Stimulated activated naive CD8-positive, alpha-beta T cell treated with anti-CD3 and anti-CD28 coated beads, Interleukin-15, amount 100 ng/mL, for 72 hours (primary cell): ENCODE results near the gene SYDE2.
"Not testable (repeated sequence)": the region's sequence is repeated elsewhere in the genome, so short reads cannot be mapped to it uniquely, and the experiment has no call there.

Experiments
- ATAC-seq: fragments of 150-1000 bp; cut with Tn5 transposase; 2 replicates; pipeline ENCODE4 v1.10.0; 2021; ENCODE audit warnings: mild to moderate bottlenecking, moderate library complexity
- DNase-seq, 2 donors: peaks; one replicate each; pipeline ENCODE4 v3.0.0; 2021 to 2022
- H3K27ac Mint-ChIP-seq, 2 donors: one replicate each; pipeline ENCODE4 v1.8.0; 2022; ENCODE audit warnings: mild to moderate bottlenecking in 2 of 2, mixed read lengths in 2 of 2, moderate library complexity in 2 of 2
- H3K27me3 Mint-ChIP-seq: one replicate; pipeline ENCODE4 v1.8.0; 2022; ENCODE audit warnings: mixed read lengths
- H3K4me1 Mint-ChIP-seq: one replicate; pipeline ENCODE4 v1.8.0; 2022; ENCODE audit warnings: mild to moderate bottlenecking, mixed read lengths
- H3K4me3 Mint-ChIP-seq, 2 donors: one replicate each; pipeline ENCODE4 v1.8.0; 2022; ENCODE audit warnings: mild to moderate bottlenecking in 2 of 2, mixed read lengths in 2 of 2, moderate library complexity in 1 of 2
- H3K9me3 Mint-ChIP-seq, 2 donors: one replicate each; pipeline ENCODE4 v1.8.0; 2022; ENCODE audit warnings: mixed read lengths in 2 of 2

The SYDE2 gene

DNA sequence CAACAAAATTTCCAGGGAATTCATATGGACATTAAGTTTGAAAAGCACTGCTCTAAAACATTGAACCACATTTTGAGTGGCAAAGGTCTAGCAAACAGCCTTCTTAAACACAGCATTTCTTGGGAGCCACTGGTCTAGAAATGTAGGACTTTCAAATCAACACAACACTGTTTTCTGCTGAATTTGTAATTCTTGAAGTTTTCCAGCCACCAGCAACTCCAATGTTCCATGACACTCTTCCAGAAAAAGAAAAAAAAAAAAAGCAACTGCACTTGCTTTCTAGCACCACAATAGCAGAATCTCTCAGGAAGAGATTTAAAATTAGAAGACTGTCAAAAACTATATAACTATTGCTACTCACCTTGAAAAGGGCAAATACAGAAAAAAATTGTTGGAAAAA, 4.5 kb downstream of the SYDE2 start:
- H3K9me3 Mint-ChIP-seq = no peaks in the 10 kb centered on the region
- no peak overlapping the region for H3K27ac Mint-ChIP-seq
- ATAC-seq (no peak), DNase-seq (no peak)
- H3K27me3 Mint-ChIP-seq = no peaks in the 10 kb centered on the region
- H3K4me3 Mint-ChIP-seq = no peak overlapping the region
- H3K4me1 Mint-ChIP-seq = peaks cover 34% of the 10 kb centered on the region

DNA sequence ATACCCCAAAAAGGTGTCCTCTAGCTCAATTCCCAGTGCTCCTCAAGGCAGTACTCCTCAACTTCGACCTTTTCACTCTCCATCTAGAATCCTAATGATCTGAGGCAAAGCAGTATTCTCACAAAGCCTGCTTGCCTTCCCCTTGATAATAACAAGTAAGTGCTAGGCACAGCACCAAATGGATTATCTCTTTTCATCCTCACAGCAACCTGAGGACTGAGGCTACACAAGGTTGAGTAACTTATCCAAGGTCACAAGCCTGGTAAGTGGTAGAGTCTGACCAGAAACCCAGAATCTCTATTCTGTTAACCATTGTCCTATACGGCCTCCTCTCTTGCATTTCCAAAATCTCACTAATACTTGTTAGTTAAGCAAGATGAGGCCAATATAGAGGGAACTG, 5.1 kb downstream of the SYDE2 start:
- ATAC-seq (no peak), DNase-seq (no peak)
- Mint-ChIP-seq H3K9me3 (no peaks in the 10 kb centered on the region), H3K27me3 (no peaks in the 10 kb centered on the region), H3K4me3 (no peak overlapping the region), H3K27ac (no peak overlapping the region), H3K4me1 (peaks cover 34% of the 10 kb centered on the region)

DNA sequence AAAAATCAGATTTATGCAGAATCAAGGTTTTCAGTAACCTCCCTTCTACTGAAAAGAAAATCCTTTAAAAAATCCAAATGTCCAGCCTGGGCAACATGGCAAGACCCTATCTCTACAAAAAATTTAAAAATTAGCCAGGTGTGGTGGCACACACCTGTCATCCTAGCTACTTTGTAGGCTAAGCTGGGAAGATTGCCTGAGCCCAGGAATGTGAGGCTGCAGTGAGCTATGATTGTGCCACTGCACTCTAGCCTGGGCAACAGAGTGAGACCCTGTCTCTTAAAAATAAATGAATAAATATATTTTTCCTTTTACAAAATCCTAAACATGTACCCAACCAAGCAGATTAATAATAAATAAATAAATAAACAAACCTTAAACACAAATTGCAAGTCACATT, 8.7 kb downstream of the SYDE2 start:
- peaks cover 23% of the 10 kb centered on the region for H3K4me1 Mint-ChIP-seq
- DNase-seq, H3K4me3 Mint-ChIP-seq, H3K27me3 Mint-ChIP-seq, H3K9me3 Mint-ChIP-seq, ATAC-seq, H3K27ac Mint-ChIP-seq: not testable (repeated sequence)

DNA sequence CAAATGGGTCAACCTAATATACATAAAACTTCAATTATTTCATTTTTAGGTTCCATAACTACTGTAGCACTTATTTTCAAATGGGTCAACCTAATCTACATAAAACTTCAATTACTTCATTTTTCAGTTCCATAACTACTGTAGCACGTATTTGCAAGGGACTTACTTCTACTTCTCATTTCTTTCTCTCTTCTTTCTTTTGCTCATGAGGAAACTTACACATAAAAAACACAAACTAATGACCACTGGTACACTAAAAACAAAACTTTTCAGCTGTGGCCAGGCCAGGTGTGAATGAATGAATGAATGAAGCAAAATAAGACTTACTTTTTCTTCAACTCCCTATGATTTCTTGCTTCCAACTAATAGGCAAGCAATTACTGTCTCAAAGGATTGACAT, 11.7 kb downstream of the SYDE2 start:
- no peak overlapping the region for H3K4me3 Mint-ChIP-seq
- DNase-seq = no peak
- H3K4me1 Mint-ChIP-seq = peaks cover 16% of the 10 kb centered on the region
- ATAC-seq = no peak
- peak overlapping the region in 1 of 2 donors; percentile 61 for H3K27ac Mint-ChIP-seq
- no peaks in the 10 kb centered on the region for H3K27me3 Mint-ChIP-seq
- H3K9me3 Mint-ChIP-seq = no peaks in the 10 kb centered on the region

DNA sequence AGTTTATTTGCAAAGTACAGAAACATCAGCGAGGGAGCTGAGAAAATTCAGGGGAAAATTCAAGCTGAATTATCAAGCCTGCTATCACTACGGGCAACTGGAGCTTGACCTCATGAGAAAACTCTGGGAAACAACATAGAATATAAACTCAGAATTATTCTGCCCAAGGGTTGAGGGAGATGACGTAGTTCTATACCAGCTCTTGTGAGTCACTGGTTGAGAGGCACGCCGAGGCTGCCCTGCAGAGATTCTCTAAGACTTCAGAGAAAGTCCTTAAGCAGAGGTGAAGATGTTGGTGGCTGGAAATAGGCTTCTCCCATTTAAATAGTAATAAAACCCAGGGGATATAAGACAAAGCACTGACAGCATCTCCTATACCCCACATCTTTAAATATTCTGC, 12.3 kb downstream of the SYDE2 start:
- Mint-ChIP-seq H3K9me3 (no peaks in the 10 kb centered on the region), H3K27me3 (no peaks in the 10 kb centered on the region), H3K4me1 (peaks cover 16% of the 10 kb centered on the region), H3K4me3 (no peak overlapping the region), H3K27ac (no peak overlapping the region)
- no peak for ATAC-seq
- no peak for DNase-seq

DNA sequence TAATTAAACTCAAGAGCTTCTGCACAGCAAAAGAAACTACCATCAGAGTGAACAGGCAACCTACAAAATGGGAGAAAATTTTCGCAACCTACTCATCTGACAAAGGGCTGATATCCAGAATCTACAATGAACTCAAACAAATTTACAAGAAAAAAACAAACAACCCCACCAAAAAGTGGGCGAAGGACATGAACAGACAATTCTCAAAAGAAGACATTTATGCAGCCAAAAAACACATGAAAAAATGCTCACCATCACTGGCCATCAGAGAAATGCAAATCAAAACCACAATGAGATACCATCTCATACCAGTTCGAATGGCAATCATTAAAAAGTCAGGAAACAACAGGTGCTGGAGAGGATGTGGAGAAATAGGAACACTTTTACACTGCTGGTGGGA, 13.8 kb downstream of the SYDE2 start:
- ATAC-seq, H3K27ac Mint-ChIP-seq, H3K4me1 Mint-ChIP-seq, DNase-seq, H3K4me3 Mint-ChIP-seq, H3K9me3 Mint-ChIP-seq, H3K27me3 Mint-ChIP-seq: not testable (repeated sequence)

DNA sequence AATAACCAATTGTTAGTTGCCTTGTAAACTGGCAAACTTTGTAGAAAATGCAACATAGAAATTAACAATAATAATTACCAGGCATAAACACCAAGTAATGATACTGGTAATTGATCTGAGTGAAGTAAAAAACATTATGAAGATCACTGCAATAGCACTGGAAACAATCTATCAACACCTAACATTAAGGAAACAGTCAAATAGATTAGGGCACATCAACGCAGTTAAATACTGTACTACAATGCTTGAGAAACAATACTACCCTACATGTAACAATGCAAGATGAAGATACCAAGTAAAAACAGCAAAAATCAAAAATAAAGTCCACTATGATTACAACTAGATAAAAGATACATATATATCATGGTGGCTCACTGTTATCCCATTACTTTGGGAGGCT, 16.6 kb downstream of the SYDE2 start:
- H3K4me1 Mint-ChIP-seq = peaks cover 20% of the 10 kb centered on the region

DNA sequence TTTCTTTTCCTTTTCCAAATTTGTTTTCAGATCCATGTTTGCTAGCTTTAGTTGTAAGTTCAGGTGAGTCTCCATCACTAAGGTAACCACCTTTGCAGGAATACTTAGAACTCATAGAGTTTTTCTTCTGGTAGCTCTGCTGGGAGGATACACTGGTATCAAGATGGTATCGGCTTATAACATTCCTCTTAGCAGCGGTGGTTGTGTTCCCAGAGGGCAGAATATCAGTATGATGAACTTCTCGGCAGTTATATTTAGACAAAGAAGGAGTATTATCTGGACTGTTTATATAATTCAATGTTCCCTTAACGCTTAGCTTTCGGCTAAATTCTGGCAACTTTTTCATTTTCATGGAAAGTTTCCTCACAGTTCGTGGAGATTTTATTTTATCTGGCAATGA, 18.1 kb downstream of the SYDE2 start:
- Mint-ChIP-seq H3K4me3 (no peak overlapping the region), H3K27ac (no peak overlapping the region), H3K9me3 (no peaks in the 10 kb centered on the region), H3K27me3 (no peaks in the 10 kb centered on the region), H3K4me1 (peaks cover 14% of the 10 kb centered on the region)
- DNase-seq = no peak
- ATAC-seq = no peak

More for the DNA sequence above, 16.6 kb downstream of the SYDE2 start:
- no peak overlapping the region for H3K27ac Mint-ChIP-seq
- no peaks in the 10 kb centered on the region for H3K27me3 Mint-ChIP-seq
- H3K9me3 Mint-ChIP-seq = no peaks in the 10 kb centered on the region
- ATAC-seq (no peak), DNase-seq (no peak)
- no peak overlapping the region for H3K4me3 Mint-ChIP-seq

DNA sequence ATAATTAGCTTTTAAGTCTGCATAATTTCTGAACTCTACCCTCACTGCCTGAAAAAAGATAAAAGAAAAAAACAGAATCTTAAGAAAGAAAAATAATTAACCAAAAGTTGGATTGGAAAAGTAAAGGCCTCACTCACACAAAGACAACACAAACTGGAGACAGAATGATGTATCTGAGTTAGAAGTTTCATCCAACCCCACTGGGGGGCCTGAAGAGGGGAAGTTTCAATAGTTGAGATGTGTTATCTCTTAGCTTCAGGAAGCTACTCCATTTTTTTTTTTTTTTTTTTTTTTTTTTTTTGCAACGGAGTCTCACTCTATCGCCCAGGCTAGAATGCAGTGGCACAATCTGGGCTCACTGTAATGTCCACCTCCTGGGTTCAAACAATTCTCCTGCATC, 19.9 kb downstream of the SYDE2 start:
- ATAC-seq = no peak
- Mint-ChIP-seq H3K27me3 (no peaks in the 10 kb centered on the region), H3K4me1 (peaks cover 14% of the 10 kb centered on the region), H3K4me3 (no peak overlapping the region), H3K27ac (peak overlapping the region in 1 of 2 donors; percentile 54), H3K9me3 (no peaks in the 10 kb centered on the region)
- no peak for DNase-seq

DNA sequence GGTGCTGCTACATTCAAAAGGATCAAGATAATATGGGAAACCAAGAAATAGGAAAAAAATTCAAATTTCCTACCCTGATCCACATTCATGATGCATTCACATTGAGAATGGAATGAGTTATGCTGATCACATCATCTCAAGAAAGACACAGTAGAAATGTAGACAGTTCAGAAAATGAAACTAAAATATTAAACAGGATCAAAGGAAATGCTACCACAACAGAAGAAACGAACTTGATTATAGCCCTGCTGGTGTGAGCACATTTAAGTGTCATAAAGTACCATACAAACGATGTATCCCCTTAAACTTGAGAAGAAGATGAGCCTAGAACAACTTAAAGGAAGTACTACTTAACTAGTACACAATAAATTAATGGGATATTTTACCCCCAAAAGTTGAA, 21.3 kb downstream of the SYDE2 start:
- peak; percentile 94 for ATAC-seq
- Mint-ChIP-seq H3K9me3 (no peaks in the 10 kb centered on the region), H3K27ac (peak overlapping the region in 1 of 2 donors; percentile 89), H3K4me1 (peaks cover 14% of the 10 kb centered on the region), H3K4me3 (peak overlapping the region; percentile 58 to 77), H3K27me3 (no peaks in the 10 kb centered on the region)
- DNase-seq = no peak

DNA sequence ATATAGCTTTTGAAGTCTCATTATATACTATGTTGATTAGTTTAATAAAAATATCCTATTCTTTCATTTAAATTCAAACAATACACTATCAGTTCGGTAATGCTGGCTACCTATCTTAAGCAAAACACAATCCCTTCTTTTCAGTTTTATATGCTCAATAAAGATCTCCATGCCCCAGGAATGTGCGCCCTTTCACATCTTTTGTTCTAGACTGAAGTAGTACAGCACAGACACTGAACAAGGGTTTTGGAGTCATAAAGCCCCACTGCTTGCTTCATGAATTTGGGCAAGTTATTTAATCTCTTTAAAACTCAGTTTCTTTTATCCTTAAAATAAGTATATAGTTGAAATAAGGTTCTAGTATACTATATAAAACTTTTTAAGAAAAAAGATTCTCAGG, 22.4 kb downstream of the SYDE2 start:
- ATAC-seq = no peak
- H3K9me3 Mint-ChIP-seq = no peaks in the 10 kb centered on the region
- H3K4me1 Mint-ChIP-seq = peaks cover 14% of the 10 kb centered on the region

DNA sequence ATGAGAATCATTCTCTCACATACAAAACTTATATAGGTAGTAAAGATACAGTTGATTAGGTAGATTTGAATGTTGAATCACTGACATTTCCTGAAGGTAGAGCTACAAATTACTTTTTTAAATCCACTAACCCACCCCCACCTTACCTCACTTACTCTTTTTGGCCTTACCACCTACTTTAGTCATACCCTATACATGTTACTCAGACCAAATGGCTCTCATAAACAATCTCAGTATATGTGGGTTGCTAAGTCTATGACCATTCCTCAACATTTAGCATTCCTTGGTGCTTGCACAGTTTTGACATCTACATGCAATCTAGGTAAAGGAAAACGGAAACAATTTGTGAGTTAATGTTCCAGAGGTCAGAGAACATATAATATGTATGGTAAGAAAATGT, 26.3 kb downstream of the SYDE2 start:
- H3K4me3 Mint-ChIP-seq = no peak overlapping the region
- peaks cover 26% of the 10 kb centered on the region for H3K4me1 Mint-ChIP-seq
- no peak overlapping the region for H3K27ac Mint-ChIP-seq
- ATAC-seq (peak; percentile 49), DNase-seq (no peak)
- no peaks in the 10 kb centered on the region for H3K9me3 Mint-ChIP-seq
- H3K27me3 Mint-ChIP-seq = no peaks in the 10 kb centered on the region

More for the DNA sequence above, 22.4 kb downstream of the SYDE2 start:
- Mint-ChIP-seq H3K27me3 (no peaks in the 10 kb centered on the region), H3K27ac (no peak overlapping the region), H3K4me3 (no peak overlapping the region)
- DNase-seq = no peak

DNA sequence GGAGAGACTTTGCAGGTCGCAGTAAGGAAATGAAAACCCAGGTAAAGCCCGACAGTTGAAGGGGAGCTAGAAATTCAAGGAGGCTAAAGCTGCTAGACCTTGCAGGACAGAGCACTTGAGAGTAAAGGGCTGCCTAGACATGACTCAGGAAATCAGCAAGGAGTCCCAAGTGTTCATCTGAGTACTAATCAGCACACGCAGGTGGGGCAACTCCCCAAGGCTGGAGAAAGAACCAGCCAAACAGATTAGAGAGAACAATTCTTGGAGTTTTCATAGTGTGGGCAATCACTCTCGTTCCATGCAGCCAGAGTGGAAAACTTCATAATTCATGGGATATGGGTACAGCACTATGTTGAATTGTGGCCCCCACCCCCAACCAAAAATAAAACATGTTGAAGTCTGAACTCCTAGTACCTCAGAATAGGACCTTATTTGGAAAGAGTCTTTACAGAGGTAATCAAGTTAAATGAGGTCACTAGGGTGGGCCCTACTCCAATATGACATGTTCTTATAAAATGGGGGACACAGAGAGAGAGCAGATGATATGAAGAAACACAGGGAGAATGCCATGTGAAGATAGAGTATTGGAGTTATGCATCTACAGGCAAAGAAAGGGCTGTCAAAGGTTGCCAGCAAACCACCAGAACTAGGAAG, 28.0 kb downstream of the SYDE2 start:
- Mint-ChIP-seq H3K4me1 (peaks cover 22% of the 10 kb centered on the region), H3K9me3 (no peaks in the 10 kb centered on the region), H3K4me3 (no peak overlapping the region), H3K27me3 (no peaks in the 10 kb centered on the region), H3K27ac (no peak overlapping the region)
- ATAC-seq (no peak), DNase-seq (no peak)

DNA sequence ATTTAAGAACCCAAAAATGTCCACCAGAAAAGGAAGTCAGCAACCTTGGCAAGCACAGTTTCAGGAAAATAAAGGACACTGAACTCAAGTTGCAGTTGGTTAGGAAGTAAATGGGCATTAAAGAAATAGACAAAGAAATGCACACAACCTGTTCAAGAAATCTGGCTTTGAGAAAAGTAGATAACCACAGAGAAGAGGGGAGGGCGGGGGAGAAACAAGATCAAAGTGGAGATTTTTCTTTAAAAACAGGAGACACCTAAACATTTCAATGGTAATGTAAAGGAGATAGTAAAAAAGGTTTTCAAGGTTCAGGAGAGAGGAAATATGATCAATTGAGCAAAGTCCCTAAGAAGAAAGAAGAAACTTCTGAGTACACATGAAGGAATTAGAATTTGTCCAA, 29.1 kb downstream of the SYDE2 start:
- no peak overlapping the region for H3K27ac Mint-ChIP-seq
- no peak for ATAC-seq
- H3K27me3 Mint-ChIP-seq = no peaks in the 10 kb centered on the region
- H3K9me3 Mint-ChIP-seq = no peaks in the 10 kb centered on the region
- no peak for DNase-seq
- H3K4me1 Mint-ChIP-seq = peaks cover 22% of the 10 kb centered on the region
- no peak overlapping the region for H3K4me3 Mint-ChIP-seq

DNA sequence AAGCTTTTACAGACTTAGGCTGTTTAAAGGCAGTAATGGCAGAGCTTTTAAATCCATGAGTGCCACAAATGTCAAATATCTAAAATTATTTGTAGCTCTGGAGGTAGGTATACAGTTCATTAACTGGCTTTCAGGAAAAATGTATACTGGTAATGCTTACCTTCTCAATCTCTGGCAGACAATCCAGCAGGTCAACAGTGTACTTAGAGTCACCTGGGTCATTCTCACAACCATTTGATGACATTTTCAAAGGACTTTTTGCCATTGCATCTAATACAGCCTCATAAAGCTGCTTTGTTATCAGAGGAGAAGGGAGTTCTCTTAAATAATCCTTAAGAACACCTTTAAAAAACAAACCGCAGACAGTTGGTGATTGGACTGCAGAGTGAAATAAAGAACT, 31.9 kb downstream of the SYDE2 start:
- no peak for DNase-seq
- no peaks in the 10 kb centered on the region for H3K27me3 Mint-ChIP-seq
- H3K4me1 Mint-ChIP-seq = peaks cover 22% of the 10 kb centered on the region
- no peak for ATAC-seq
- H3K9me3 Mint-ChIP-seq = no peaks in the 10 kb centered on the region
- H3K27ac Mint-ChIP-seq = no peak overlapping the region
- H3K4me3 Mint-ChIP-seq = no peak overlapping the region

DNA sequence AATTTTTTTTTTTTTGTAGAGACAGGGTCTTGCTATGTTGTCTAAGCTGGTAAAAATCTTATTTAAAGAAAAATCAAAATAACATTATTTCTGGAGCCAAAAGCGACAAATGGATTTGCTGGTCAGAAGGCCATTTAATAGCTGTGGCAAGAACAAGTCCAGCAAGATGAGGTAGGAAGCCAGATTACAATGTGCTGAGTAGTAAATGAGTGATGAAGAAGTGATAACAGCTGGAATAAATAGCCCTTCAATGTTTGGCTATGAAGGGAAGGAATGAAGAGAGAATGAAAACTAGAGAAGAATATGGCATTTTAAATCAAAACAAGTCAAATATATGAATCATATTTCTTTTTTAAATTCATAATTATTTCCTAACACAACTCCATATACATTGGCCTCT, 34.5 kb downstream of the SYDE2 start:
- ATAC-seq (no peak), DNase-seq (no peak)
- Mint-ChIP-seq H3K27me3 (no peaks in the 10 kb centered on the region), H3K9me3 (no peaks in the 10 kb centered on the region), H3K4me1 (peaks cover 7% of the 10 kb centered on the region), H3K27ac (peak overlapping the region in 1 of 2 donors; percentile 63), H3K4me3 (no peak overlapping the region)

DNA sequence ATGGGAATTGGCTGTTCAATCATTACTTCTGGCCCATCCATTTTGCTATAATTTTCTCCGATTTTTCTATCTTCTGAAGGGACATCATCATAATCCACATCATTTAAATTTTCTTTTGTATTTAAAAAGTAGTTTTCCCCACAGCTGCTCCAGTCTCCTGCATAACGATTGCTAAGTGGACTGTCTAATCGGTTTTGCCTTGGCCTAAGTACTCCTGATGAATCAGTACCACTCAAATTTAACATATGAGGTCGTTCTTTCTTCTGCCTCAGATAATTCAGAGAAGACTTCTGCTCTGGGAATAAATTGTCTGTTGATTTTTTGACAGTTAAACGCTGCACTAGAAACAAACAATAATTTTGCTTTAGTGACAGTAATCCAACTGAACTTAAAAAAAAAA, 41.9 kb downstream of the SYDE2 start:
- ATAC-seq (no peak), DNase-seq (no peak)
- peaks cover 5% of the 10 kb centered on the region for H3K4me1 Mint-ChIP-seq
- no peaks in the 10 kb centered on the region for H3K27me3 Mint-ChIP-seq
- H3K27ac Mint-ChIP-seq = no peak overlapping the region
- H3K4me3 Mint-ChIP-seq = no peak overlapping the region
- H3K9me3 Mint-ChIP-seq = no peaks in the 10 kb centered on the region
